Liver (tissue), 9 donors: Measurements from ENCODE around the gene PRR9. TPM values are rescaled to one million over a fixed set of nuclear protein-coding genes. Genes with fewer than 3 reads are reported as not detected.
A peak's percentile ranks its signal among the peaks of the same experiment; 100 is the strongest.

Experiments used
- DNase-seq: peaks from one replicate; pipeline ENCODE4 v3.0.0-alpha.2; 2017; ENCODE audit warnings: low spot score
- H3K27ac ChIP-seq, 2 donors: one replicate each; pipeline ENCODE4 v1.7.0; 2013; ENCODE audit warnings: inconsistent platforms in 2 of 2, low read length in 2 of 2, control low read depth in 1 of 2, low read depth in 1 of 2, mild to moderate bottlenecking in 1 of 2
- H3K27me3 ChIP-seq, 4 donors: one replicate each; pipeline versions ENCODE4 v1.6.1 to v1.7.0; 2013; ENCODE audit warnings: low read length in 3 of 4, inconsistent platforms in 1 of 4, mild to moderate bottlenecking in 1 of 4, moderate library complexity in 1 of 4; ENCODE audit not compliant: control insufficient read depth in 4 of 4, insufficient read depth in 4 of 4
- H3K36me3 ChIP-seq, 4 donors: one replicate each; pipeline versions ENCODE4 v1.6.1 to v1.7.0; 2013; ENCODE audit warnings: low read length in 3 of 4, mild to moderate bottlenecking in 3 of 4, low read depth in 1 of 4, moderate library complexity in 1 of 4; ENCODE audit not compliant: control insufficient read depth in 4 of 4, insufficient read depth in 3 of 4
- H3K4me1 ChIP-seq, 4 donors: one replicate each; pipeline versions ENCODE4 v1.6.1 to v1.7.0; 2013; ENCODE audit warnings: low read length in 3 of 4, mild to moderate bottlenecking in 3 of 4, moderate library complexity in 1 of 4; ENCODE audit not compliant: control insufficient read depth in 4 of 4, insufficient read depth in 4 of 4
- H3K4me3 ChIP-seq, 3 donors: one replicate each; pipeline versions ENCODE4 v1.6.1 to v1.7.0; 2013; ENCODE audit warnings: low read length in 3 of 3, control low read depth in 1 of 3, low read depth in 1 of 3, mild to moderate bottlenecking in 1 of 3
- H3K9ac ChIP-seq, 2 donors: one replicate each; pipeline ENCODE4 v1.7.0; 2013; ENCODE audit warnings: low read length in 2 of 2, mild to moderate bottlenecking in 2 of 2, moderate library complexity in 2 of 2, control low read depth in 1 of 2, low read depth in 1 of 2
- H3K9me3 ChIP-seq, 4 donors: one replicate each; pipeline versions ENCODE4 v1.6.1 to v1.7.0; 2013; ENCODE audit warnings: low read length in 3 of 4; ENCODE audit not compliant: control insufficient read depth in 4 of 4
- ATF3 ChIP-seq: IDR thresholded peaks from 2 replicates; pipeline ENCODE4 v1.6.1; 2016; ENCODE audit warnings: antibody characterized with exemption
- CTCF ChIP-seq: fragments of 150-350 bp; IDR thresholded peaks from 2 replicates; pipeline ENCODE4 v1.5.1; 2017; ENCODE audit warnings: improper control_type of control experiment, low read depth, low read length; ENCODE audit not compliant: missing input control
- FOXA1 ChIP-seq: IDR thresholded peaks from 2 replicates; pipeline ENCODE4 v1.6.1; 2016; ENCODE audit warnings: antibody characterized with exemption
- FOXA2 ChIP-seq: IDR thresholded peaks from 2 replicates; pipeline ENCODE4 v1.6.1; 2016; ENCODE audit warnings: antibody characterized with exemption
- GABPA ChIP-seq, 2 donors: IDR thresholded peaks in 1 of 2; conservative IDR thresholded peaks in 1 of 2; 2 replicates each; pipeline ENCODE4 v1.6.1; 2016; ENCODE audit warnings: antibody characterized with exemption in 2 of 2, mild to moderate bottlenecking in 1 of 2, moderate library complexity in 1 of 2
- HNF4A ChIP-seq, 2 donors: conservative IDR thresholded peaks; 2 replicates each; pipeline ENCODE4 v1.6.1; 2016; ENCODE audit warnings: antibody characterized with exemption in 2 of 2, mild to moderate bottlenecking in 2 of 2
- JUND ChIP-seq, 2 donors: IDR thresholded peaks; 2 replicates each; pipeline ENCODE4 v1.6.1; 2016; ENCODE audit warnings: antibody characterized with exemption in 2 of 2
- NR2F2 ChIP-seq: IDR thresholded peaks from 2 replicates; pipeline ENCODE4 v1.6.1; 2016; ENCODE audit warnings: antibody characterized with exemption
- RAD21 ChIP-seq, 2 donors: IDR thresholded peaks; 2 replicates each; pipeline ENCODE4 v1.6.1; 2016; ENCODE audit warnings: antibody characterized with exemption in 2 of 2, mild to moderate bottlenecking in 2 of 2
- REST ChIP-seq: IDR thresholded peaks from 2 replicates; pipeline ENCODE4 v1.6.1; 2016; ENCODE audit warnings: antibody characterized with exemption, mild to moderate bottlenecking
- RXRA ChIP-seq, 2 donors: IDR thresholded peaks; 2 replicates each; pipeline ENCODE4 v1.6.1; 2017 to 2018; ENCODE audit warnings: antibody characterized with exemption in 2 of 2, mild to moderate bottlenecking in 1 of 2
- SP1 ChIP-seq: IDR thresholded peaks from 2 replicates; pipeline ENCODE4 v1.6.1; 2018; ENCODE audit warnings: antibody characterized with exemption, mild to moderate bottlenecking
- YY1 ChIP-seq: IDR thresholded peaks from 2 replicates; pipeline ENCODE4 v1.6.1; 2016; ENCODE audit warnings: antibody characterized with exemption, mild to moderate bottlenecking
- WGBS: extraction: QIAGEN DNeasy Blood & Tissue Kit; methylation state at CpG from one replicate; pipeline ENCODE4 v1.1.7; 2013; 5-methylcytosine and 5-hydroxymethylcytosine counted together
- polyA plus RNA-seq, 2 donors: library from polyadenylated mRNA; stranded (reverse) in 1 of 2; unstranded in 1 of 2; fragments of 200-250 nt in 1 of 2; fragments of >200 nt in 1 of 2; fragmentation: Nextera tagmentation in 1 of 2; extraction: Ambion mirVana in 1 of 2; gene quantifications; one replicate each; pipeline versions ENCODE4 v1.2.1 to v1.2.3, GENCODE V29; 2013 to 2015
- total RNA-seq, 2 donors: library from RNA; depleted of rRNA; stranded (reverse); fragments of >200 nt; gene quantifications; one replicate each; pipeline ENCODE4 v1.2.3, GENCODE V29; 2014
- donor health status: healthy.
- donor health status: healthy.
- donor health status: healthy.
- donor health status: healthy.
- donor health status: healthy.

Gene PRR9
- total and polyA plus RNA-seq, 4 donors = not detected

- Histone ChIP-seq H3K9ac (no peak overlapping the region), H3K4me1 (no peaks in the 10 kb centered on the region), H3K9me3 (no peaks in the 10 kb centered on the region), H3K4me3 (no peak overlapping the region), H3K36me3 (no peaks in the 10 kb centered on the region), H3K27ac (no peak overlapping the region), H3K27me3 (peaks cover 0 to 7% (median 0%) of the 10 kb centered on the region in 4 donors)
- DNase-seq = peak; percentile 14
- TF ChIP-seq CTCF (no peak), RXRA (IDR thresholded peaks at IDR 0.05) (no peak), HNF4A (conservative IDR thresholded peaks at IDR 0.05) (no peak), RAD21 (IDR thresholded peaks at IDR 0.05) (no peak), SP1 (no peak), NR2F2 (no peak), FOXA2 (no peak), YY1 (no peak), REST (no peak), FOXA1 (no peak), JUND (IDR thresholded peaks at IDR 0.05) (no peak), GABPA (IDR thresholded peaks at IDR 0.05 in 1 of 2, conservative IDR thresholded peaks at IDR 0.05 in 1 of 2) (no peak), ATF3 (no peak)
- WGBS = 54% methylated on average over 5 of the region's 5 CpGs
Observed at GRCh38 chr1:153248176-153248879, 30.9 kb downstream of the PRR9 start.

- 72% methylated on average over 1 of the region's 1 CpG for WGBS
Observed at GRCh38 chr1:153250166-153250565, 32.8 kb downstream of the PRR9 start.

More at GRCh38 chr1:153250166-153250565, 32.8 kb downstream of the PRR9 start:
- Histone ChIP-seq H3K9ac (no peak overlapping the region), H3K36me3 (no peaks in the 10 kb centered on the region), H3K4me3 (no peak overlapping the region), H3K27me3 (peaks cover 0 to 7% (median 0%) of the 10 kb centered on the region in 4 donors), H3K9me3 (no peaks in the 10 kb centered on the region), H3K27ac (no peak overlapping the region), H3K4me1 (no peaks in the 10 kb centered on the region)
- no peak for TF ChIP-seq JUND (IDR thresholded peaks at IDR 0.05)
- no peak for DNase-seq
